Medulla oblongata (tissue), 1 donor: ENCODE measurements around the gene IFNAR1.

Experiments used
- DNase-seq: peaks from one replicate; pipeline ENCODE4 v3.0.0-alpha.2; 2015; ENCODE audit errors: extremely low spot score

IFNAR1 gene

GRCh38 chr21:33402001-33402979 lies 77.5 kb downstream of the IFNAR1 start:
- DNase-seq, result peak; percentile 66

- DNase-seq, result no peak
Measured at GRCh38 chr21:33403128-33403785, 78.5 kb downstream of the IFNAR1 start, which contains the start of gene IFNGR2. IFNGR2 (plus strand) TSS chr21:33403413; CDS start chr21:33403544, 131 bp downstream.

GRCh38 chr21:33403786-33404585 lies 79.2 kb downstream of the IFNAR1 start:
- peak; percentile 61 for DNase-seq

- no peak for DNase-seq
Measured at GRCh38 chr21:33406493-33406892, 81.7 kb downstream of the IFNAR1 start.
